A549 (cell line): ENCODE data around the gene COL4A6.

ENCODE experiments used
- BHLHE40 ChIP-seq: IDR thresholded peaks from 2 replicates; pipeline ENCODE4 v1.6.1; 2012; ENCODE audit warnings: low read depth, low read length, inconsistent platforms
- CTCF ChIP-seq: fragments of >200 bp; sonication (Bioruptor Twin); formaldehyde crosslinking; IDR thresholded peaks from 3 replicates; pipeline ENCODE4 v1.5.1; 2016
- EP300 ChIP-seq, 2 experiments: fragments of >200 bp; sonication (Bioruptor Twin); formaldehyde crosslinking; IDR thresholded peaks; 2 replicates in 1 of 2; 3 replicates in 1 of 2; pipeline ENCODE4 v1.6.1; 2016 to 2017
- HDAC2 ChIP-seq: fragments of 200-600 bp; sonication (generic); IDR thresholded peaks from 2 replicates; pipeline ENCODE4 v1.6.1; 2016
- NR3C1 ChIP-seq: fragments of >200 bp; sonication (Bioruptor Twin); formaldehyde crosslinking; IDR thresholded peaks from 3 replicates; pipeline ENCODE4 v1.6.1; 2017
- REST ChIP-seq: fragments of 200-600 bp; sonication (generic); IDR thresholded peaks from 2 replicates; pipeline ENCODE4 v1.6.1; 2016; ENCODE audit warnings: antibody characterized with exemption, mild to moderate bottlenecking, moderate library complexity
- RFX5 ChIP-seq: fragments of 450-650 bp; IDR thresholded peaks from 2 replicates; pipeline ENCODE4 v1.7.1; 2014; ENCODE audit warnings: antibody characterized with exemption, mild to moderate bottlenecking, moderate library complexity
- TF ChIP-seq, protein P1 (sequence below): fragments of 450-650 bp; IDR thresholded peaks from 2 replicates; pipeline ENCODE4 v1.6.1; 2014; ENCODE audit warnings: antibody characterized with exemption
- TF ChIP-seq, protein P2 (sequence below): IDR thresholded peaks from 2 replicates; pipeline ENCODE4 v1.6.1; 2012

GRCh38 chrX:108322234-108322633 is 116.0 kb downstream of the COL4A6 start:
- TF ChIP-seq CTCF (no peak), BHLHE40 (no peak), HDAC2 (no peak), EP300 (IDR thresholded peaks at IDR 0.05) (no peak), REST (no peak), NR3C1 (no peak), RFX5 (no peak)
- TF ChIP-seq, protein P1, sequence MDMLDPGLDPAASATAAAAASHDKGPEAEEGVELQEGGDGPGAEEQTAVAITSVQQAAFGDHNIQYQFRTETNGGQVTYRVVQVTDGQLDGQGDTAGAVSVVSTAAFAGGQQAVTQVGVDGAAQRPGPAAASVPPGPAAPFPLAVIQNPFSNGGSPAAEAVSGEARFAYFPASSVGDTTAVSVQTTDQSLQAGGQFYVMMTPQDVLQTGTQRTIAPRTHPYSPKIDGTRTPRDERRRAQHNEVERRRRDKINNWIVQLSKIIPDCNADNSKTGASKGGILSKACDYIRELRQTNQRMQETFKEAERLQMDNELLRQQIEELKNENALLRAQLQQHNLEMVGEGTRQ, result no peak
- TF ChIP-seq, protein P2, sequence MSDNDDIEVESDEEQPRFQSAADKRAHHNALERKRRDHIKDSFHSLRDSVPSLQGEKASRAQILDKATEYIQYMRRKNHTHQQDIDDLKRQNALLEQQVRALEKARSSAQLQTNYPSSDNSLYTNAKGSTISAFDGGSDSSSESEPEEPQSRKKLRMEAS, result no peak
